Measurements from ENCODE around the gene COL25A1. TPM values are rescaled to one million over a fixed set of nuclear protein-coding genes. Genes with fewer than 3 reads are reported as not detected.

Gene COL25A1
- total RNA-seq, 2 experiments from 2014 or later: not detected

- no peaks in the 10 kb centered on the region for H3K4me1 Mint-ChIP-seq
- DNase-seq: no peak
- no peak overlapping the region for H3K27ac Mint-ChIP-seq
- peaks cover 16% of the 10 kb centered on the region for H3K9me3 Mint-ChIP-seq
- H3K27me3 Mint-ChIP-seq: peaks cover 10% of the 10 kb centered on the region
- ChIA-PET CTCF (interaction anchor here (1.1 kb wide), 1 partner anchor 8 kb away, joined by 3 read pairs; no protein-coding TSS in a partner anchor), POLR2A (no interaction called here)
- H3K36me3 Mint-ChIP-seq (ENCODE audit: low read depth): no peaks in the 10 kb centered on the region
- no peak overlapping the region for H3K4me3 Mint-ChIP-seq
These were observed 11.0 kb upstream of the COL25A1 start for GRCh38 chr4:109313168-109314133.

DNA sequence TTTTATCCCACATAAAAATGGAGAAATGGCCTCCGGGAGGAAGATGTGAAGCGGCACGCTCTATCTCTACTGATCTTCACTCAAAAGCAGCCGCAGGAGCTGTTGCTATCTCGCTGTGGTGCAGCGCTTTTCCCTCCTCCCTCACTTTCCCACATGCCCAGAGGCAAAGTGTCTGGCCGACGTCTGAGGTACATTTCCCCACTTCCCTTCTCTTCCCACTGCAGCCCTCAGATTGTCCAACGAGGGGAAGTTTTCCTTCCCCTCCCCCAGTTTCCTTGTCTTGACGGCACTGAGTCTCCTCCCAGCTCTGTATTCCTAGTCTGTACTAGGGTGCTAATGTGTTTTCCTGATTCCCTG lies 660 bp upstream of the COL25A1 start:
- Mint-ChIP-seq H3K36me3 (ENCODE audit: low read depth) (no peaks in the 10 kb centered on the region), H3K4me1 (peaks cover 12% of the 10 kb centered on the region), H3K9me3 (no peaks in the 10 kb centered on the region), H3K4me3 (peak overlapping the region; percentile 57), H3K27me3 (peaks cover 82% of the 10 kb centered on the region), H3K27ac (no peak overlapping the region)
- DNase-seq: no peak
- CTCF ChIA-PET: no interaction called here
- POLR2A ChIA-PET: no interaction called here

DNA sequence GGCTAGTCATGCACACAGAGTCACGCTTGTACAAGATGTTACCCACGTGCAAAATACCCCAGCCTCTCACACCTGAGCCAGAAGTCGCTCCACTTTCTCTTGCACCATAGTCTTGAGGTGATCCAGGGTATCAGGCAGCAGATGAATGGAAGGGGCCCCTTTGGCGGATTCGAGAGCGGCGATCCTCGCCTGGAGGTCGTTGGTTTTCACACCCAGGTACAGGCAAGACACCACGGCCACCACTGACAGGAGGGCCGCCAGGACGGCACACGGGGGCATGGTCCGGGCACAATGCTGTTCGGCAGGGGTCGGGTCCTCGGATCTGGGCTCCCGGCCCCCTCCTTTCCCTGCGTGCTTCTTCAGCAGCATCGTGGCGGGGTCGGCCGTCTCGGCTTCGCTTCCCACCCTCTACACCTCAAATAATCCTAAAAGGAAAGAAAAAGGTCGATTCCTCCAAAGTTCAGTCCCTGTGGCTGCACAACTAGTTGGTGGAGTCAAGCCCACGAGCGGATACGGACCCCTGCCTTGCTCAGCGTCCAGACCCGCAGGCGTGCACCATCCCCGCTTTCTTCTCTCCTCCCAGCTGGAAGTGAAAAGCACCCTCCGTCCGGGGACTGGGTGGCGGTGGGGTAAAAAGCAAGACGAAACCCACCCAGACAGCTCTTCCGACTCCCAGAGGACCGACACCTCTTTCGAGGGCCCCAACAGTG lies 652 bp downstream of the COL25A1 start:
- ChIA-PET CTCF (no interaction called here), POLR2A (no interaction called here)
- Mint-ChIP-seq H3K27me3 (peaks cover 77% of the 10 kb centered on the region), H3K36me3 (ENCODE audit: low read depth) (no peaks in the 10 kb centered on the region), H3K9me3 (no peaks in the 10 kb centered on the region), H3K27ac (no peak overlapping the region), H3K4me3 (peak overlapping the region; percentile 60), H3K4me1 (peaks cover 12% of the 10 kb centered on the region)
- no peak for DNase-seq

DNA sequence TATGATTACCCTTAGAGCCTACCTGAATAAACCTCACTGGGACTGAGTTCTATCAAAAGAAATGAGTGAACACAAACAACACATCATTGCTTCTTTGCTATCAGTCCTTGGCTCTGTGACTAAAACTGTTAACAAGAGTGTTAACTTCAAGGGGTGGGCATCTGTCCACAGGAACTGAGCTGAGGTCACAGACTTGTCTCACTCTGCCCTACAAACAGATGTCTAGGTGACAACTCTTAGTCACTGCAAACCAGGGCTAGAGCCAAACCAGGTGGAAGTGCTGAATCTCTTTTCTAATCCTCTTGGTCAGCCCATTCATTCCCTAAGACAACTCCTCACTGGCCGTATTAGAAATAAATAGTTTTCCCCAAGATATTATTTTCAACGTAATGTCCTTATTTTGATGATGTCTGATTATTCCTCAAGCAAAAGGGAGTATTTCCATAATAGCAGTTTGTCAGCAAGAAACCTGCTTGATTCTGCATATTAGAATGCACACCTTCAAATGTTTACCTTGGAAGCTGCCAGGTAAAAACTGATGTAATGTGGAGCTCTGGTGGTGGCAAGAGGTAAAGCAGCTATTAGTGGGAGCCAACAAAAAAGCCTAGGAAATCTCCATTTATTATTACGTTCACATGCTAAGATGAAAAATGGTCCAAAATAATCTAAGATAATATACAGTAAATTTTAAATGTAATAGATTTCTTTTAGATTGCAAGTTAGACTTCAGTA lies 4.0 kb downstream of the COL25A1 start:
- POLR2A ChIA-PET: no interaction called here
- no peak for DNase-seq
- H3K4me3 Mint-ChIP-seq: no peak overlapping the region
- CTCF ChIA-PET: interaction anchor here (0.9 kb wide), 1 partner anchor 72 kb away, joined by 3 read pairs; no protein-coding TSS in a partner anchor
- H3K27ac Mint-ChIP-seq: no peak overlapping the region
- H3K27me3 Mint-ChIP-seq: peaks cover 61% of the 10 kb centered on the region
- no peaks in the 10 kb centered on the region for H3K36me3 Mint-ChIP-seq (ENCODE audit: low read depth)
- H3K4me1 Mint-ChIP-seq: peaks cover 12% of the 10 kb centered on the region
- H3K9me3 Mint-ChIP-seq: no peaks in the 10 kb centered on the region

DNA sequence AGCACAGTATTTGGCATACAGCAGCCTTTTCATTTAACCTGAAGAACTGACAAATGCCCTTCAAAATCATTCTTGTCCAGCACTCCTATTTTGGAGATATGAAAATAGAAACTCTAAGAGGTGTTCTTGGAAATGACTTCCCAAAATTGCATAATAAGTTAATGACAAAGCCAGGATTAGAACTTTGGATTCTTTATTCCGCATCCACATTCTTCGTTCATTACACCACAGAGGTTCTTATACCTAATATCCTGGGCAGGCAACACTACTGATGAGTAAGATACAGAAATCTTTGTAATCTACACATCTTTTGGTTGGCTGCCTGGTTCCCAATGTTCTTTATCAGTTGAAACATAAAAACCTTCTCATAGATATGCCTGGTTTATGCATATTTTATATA lies 5.9 kb downstream of the COL25A1 start:
- no peak overlapping the region for H3K4me3 Mint-ChIP-seq
- H3K36me3 Mint-ChIP-seq (ENCODE audit: low read depth): no peaks in the 10 kb centered on the region
- peaks cover 53% of the 10 kb centered on the region for H3K27me3 Mint-ChIP-seq
- CTCF ChIA-PET: no interaction called here
- DNase-seq: no peak
- H3K4me1 Mint-ChIP-seq: peaks cover 3% of the 10 kb centered on the region
- POLR2A ChIA-PET: no interaction called here
- H3K27ac Mint-ChIP-seq: no peak overlapping the region
- no peaks in the 10 kb centered on the region for H3K9me3 Mint-ChIP-seq

DNA sequence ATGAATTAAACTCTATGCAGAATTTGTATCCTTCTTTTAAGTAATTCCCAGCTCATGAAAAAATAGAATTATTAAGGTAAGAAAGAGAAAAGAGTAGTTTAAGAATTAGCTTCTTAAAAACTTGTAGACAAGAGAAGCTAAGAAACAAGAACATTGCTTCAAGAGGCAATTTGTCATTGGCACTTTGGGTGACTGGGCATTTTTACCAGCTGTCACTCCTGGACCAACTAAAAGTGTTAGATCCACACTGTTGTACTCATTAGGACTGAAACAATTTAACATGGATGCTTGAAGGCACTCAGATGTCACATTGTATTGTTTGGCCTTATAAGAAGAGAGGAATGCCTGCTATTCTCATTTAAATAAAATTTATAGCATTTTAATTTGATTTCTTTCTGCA lies 7.4 kb downstream of the COL25A1 start:
- Mint-ChIP-seq H3K36me3 (ENCODE audit: low read depth) (no peaks in the 10 kb centered on the region), H3K4me3 (no peak overlapping the region), H3K27me3 (peaks cover 40% of the 10 kb centered on the region), H3K27ac (no peak overlapping the region), H3K4me1 (no peaks in the 10 kb centered on the region), H3K9me3 (no peaks in the 10 kb centered on the region)
- CTCF ChIA-PET: no interaction called here
- POLR2A ChIA-PET: no interaction called here
- DNase-seq: no peak

DNA sequence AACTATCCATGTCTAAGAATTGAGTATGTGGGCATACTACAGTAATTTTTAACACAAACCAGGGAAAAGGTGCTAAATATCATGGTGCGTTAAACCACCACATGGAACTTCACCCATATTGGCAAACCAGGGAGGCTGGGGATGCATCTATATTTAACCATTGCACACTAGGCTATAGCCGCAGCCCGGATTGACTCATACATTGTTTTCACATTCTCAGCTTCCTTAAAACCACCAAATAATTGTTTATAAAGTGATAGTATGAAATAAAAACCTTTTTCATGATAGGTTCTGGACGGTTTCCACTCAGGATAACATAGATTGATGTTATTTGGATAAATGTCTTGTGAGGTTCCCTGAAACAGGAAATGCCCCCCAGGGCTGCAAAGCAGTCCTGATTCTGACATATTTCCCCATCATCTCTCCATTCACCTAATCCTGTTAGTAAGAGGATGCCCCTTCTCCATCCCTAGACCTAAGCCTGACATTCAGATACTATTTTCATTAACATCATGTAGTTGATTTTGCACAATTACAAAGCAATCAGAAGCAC lies 7.9 kb downstream of the COL25A1 start:
- Mint-ChIP-seq H3K4me1 (no peaks in the 10 kb centered on the region), H3K9me3 (no peaks in the 10 kb centered on the region), H3K27me3 (peaks cover 35% of the 10 kb centered on the region), H3K36me3 (ENCODE audit: low read depth) (no peaks in the 10 kb centered on the region), H3K4me3 (no peak overlapping the region), H3K27ac (no peak overlapping the region)
- DNase-seq: no peak
- CTCF ChIA-PET: interaction anchor here (0.9 to 1.5 kb wide), 2 partner anchors 13 to 23 kb away, joined by 3 to 6 read pairs; no protein-coding TSS in a partner anchor
- POLR2A ChIA-PET: no interaction called here

DNA sequence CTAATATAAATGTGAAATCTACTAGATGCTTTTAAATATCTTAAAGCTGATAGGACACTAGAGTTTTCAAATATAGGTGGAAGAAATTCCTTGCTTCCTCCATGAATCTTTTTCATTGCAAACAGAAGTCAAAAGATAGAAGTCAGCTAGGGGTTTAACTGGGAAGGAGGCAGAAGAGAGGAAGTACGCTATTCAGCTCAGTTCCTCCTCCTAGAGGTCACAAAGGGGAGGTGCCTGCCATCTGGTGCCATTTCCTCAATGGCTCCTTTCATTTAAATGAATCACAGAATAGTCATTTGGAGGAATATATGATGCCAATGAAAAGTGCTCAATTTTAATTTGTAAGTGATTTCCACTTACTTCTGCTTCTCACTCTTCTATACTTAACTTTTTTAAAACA lies 8.5 kb downstream of the COL25A1 start:
- peak; percentile 30 for DNase-seq
- ChIA-PET POLR2A (no interaction called here), CTCF (interaction anchor here (0.9 to 1.5 kb wide), 3 partner anchors 12 to 23 kb away, joined by 3 to 6 read pairs (median 6); no protein-coding TSS in a partner anchor)
- H3K4me1 Mint-ChIP-seq: no peaks in the 10 kb centered on the region
- H3K9me3 Mint-ChIP-seq: no peaks in the 10 kb centered on the region
- H3K27me3 Mint-ChIP-seq: peaks cover 29% of the 10 kb centered on the region
- H3K36me3 Mint-ChIP-seq (ENCODE audit: low read depth): no peaks in the 10 kb centered on the region
- H3K27ac Mint-ChIP-seq: no peak overlapping the region
- H3K4me3 Mint-ChIP-seq: no peak overlapping the region

DNA sequence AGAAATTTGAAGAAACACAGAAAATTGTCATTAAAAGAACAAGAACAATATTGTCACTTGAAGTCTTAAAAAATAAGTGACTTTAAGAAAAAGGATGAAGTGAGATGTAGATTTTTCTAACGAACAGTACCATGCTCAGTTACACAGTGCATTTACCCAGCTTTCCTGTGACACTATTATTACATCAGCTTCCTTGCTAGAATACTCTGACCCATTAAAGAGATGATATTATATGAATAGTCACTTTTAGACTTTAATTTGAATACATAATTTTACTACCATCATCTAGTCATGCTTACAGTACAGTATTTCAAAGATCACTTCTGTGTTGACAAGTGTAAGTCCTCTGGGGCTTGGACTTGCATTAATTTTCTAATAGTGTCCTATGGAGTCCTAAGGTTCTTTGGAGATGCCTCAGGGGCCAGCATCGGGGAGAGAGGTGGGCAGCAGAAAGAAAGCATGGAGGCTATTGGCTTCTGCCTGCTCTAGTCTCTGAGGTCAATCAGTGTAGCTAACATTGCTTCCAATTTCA lies 10.7 kb downstream of the COL25A1 start:
- Mint-ChIP-seq H3K4me1 (no peaks in the 10 kb centered on the region), H3K27me3 (peaks cover 19% of the 10 kb centered on the region), H3K27ac (no peak overlapping the region), H3K36me3 (ENCODE audit: low read depth) (no peaks in the 10 kb centered on the region), H3K9me3 (no peaks in the 10 kb centered on the region), H3K4me3 (no peak overlapping the region)
- ChIA-PET POLR2A (no interaction called here), CTCF (no interaction called here)
- DNase-seq: no peak

DNA sequence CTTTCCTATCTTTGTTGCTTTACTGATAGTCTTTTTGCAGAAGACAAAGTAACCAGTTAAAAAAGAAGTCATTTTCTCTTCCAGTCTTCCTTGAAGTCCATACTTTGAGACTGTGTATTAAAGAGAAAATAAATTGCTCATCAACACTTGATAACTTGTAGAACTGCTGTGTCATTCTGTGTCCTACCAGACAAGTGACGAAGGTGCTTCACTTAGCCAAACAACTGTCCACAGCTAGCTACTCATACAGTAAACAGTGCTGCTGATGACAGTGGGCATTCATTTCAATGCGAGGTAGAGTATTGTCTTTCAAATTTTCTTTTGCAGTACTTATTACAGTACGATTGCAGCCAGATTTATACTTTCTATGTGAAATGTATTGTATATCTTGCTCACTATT lies 11.5 kb downstream of the COL25A1 start:
- no peak overlapping the region for H3K27ac Mint-ChIP-seq
- H3K36me3 Mint-ChIP-seq (ENCODE audit: low read depth): no peaks in the 10 kb centered on the region
- no peak overlapping the region for H3K4me3 Mint-ChIP-seq
- no peaks in the 10 kb centered on the region for H3K9me3 Mint-ChIP-seq
- no peaks in the 10 kb centered on the region for H3K4me1 Mint-ChIP-seq
- ChIA-PET CTCF (interaction anchor here (1.5 kb wide), 1 partner anchor 143 kb away, joined by 4 read pairs; the partner anchor contains the start of gene SEC24B), POLR2A (no interaction called here)
- peaks cover 19% of the 10 kb centered on the region for H3K27me3 Mint-ChIP-seq
- DNase-seq: no peak

DNA sequence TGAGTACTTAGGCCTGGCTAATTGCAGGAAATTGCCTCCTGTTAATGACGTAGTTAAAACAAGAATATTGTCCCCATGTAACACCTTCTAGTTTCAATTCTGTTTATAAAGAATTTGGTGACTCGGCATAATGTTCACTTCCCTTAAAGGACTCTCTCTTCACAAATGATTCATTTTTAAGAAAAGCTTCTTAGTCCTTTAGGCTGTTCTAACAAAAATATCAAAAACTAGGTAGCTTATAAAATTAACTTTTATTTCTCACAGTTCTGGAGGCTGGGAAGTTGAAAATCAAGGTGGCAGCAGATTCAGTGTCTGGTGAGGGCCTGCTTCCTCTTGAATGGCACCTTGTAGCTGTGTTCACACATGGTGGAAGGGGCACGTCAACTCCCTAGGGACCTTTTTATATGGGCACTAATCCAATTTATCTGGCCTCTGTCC lies 23.8 kb downstream of the COL25A1 start:
- H3K27me3 Mint-ChIP-seq: peaks cover 1% of the 10 kb centered on the region
- H3K36me3 Mint-ChIP-seq (ENCODE audit: low read depth): no peaks in the 10 kb centered on the region
- no peak for DNase-seq
- no peak overlapping the region for H3K4me3 Mint-ChIP-seq
- ChIA-PET POLR2A (no interaction called here), CTCF (no interaction called here)
- peaks cover 18% of the 10 kb centered on the region for H3K4me1 Mint-ChIP-seq
- no peaks in the 10 kb centered on the region for H3K9me3 Mint-ChIP-seq
- H3K27ac Mint-ChIP-seq: no peak overlapping the region

DNA sequence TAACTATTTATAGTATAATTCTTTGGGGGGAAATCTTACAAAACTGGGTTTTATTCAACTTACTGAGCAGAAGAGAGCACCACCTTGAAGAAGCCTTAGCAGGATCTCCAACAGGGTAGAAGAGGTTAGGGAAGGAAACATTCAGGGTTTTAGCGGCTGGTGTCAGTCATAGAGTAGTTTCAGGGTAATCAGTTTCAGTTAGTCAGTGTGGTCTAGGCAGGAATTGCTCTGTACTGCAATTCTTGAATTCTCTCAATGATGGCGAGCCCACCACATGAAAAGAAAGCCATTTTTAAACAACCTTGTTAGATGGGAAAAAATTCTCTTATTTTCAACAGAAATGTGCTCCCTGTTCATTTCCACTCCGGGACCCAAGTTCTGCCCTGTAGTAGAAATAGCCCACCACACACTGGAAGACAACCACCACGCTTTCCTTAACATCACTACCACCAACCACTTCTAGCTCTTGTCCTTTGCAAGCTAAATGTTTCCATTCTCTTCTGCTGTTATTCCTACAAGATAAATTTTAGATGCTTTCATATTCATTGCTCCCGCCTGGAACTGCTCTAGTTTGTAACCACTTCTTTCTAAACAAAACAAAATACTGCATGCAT lies 25.9 kb downstream of the COL25A1 start:
- no peaks in the 10 kb centered on the region for H3K9me3 Mint-ChIP-seq
- peaks cover 18% of the 10 kb centered on the region for H3K4me1 Mint-ChIP-seq
- no peaks in the 10 kb centered on the region for H3K36me3 Mint-ChIP-seq (ENCODE audit: low read depth)
- ChIA-PET CTCF (no interaction called here), POLR2A (interaction anchor here (0.7 kb wide), 1 partner anchor 1376 kb away, joined by 3 read pairs; no protein-coding TSS in a partner anchor)
- no peak overlapping the region for H3K4me3 Mint-ChIP-seq
- H3K27ac Mint-ChIP-seq: no peak overlapping the region
- no peaks in the 10 kb centered on the region for H3K27me3 Mint-ChIP-seq
- DNase-seq: no peak
